Gastroesophageal sphincter (tissue), 4 donors: ENCODE results near the gene PRKCZ. TPM values are rescaled to one million over a fixed set of nuclear protein-coding genes. Genes with fewer than 3 reads are reported as not detected.
"Not testable (repeated sequence)": the region's sequence is repeated elsewhere in the genome, so short reads cannot be mapped to it uniquely, and the experiment has no call there.

Experiments used
- ATAC-seq: fragments of 150-250 bp; one replicate; pipeline ENCODE4 v1.9.1; 2016; ENCODE audit warnings: mild to moderate bottlenecking, moderate library complexity
- H3K27ac ChIP-seq, 4 donors: fragments of 200-600 bp; sonication (generic) in 3 of 4; 1 replicate in 3 of 4; 2 replicates in 1 of 4; pipeline ENCODE4 v1.5.1; 2016 to 2019
- H3K27me3 ChIP-seq: fragments of 200-600 bp; sonication (generic); one replicate; pipeline ENCODE4 v1.5.1; 2019
- H3K36me3 ChIP-seq, 2 donors: fragments of 200-600 bp; sonication (generic); one replicate each; pipeline ENCODE4 v1.5.1; 2019; ENCODE audit warnings: control low read depth in 1 of 2
- H3K4me1 ChIP-seq, 3 donors: fragments of 200-600 bp; sonication (generic); 1 replicate in 2 of 3; 2 replicates in 1 of 3; pipeline ENCODE4 v1.5.1; 2016 to 2019; ENCODE audit warnings: control low read depth in 2 of 3
- H3K4me3 ChIP-seq, 2 donors: fragments of 200-600 bp; sonication (generic); one replicate each; pipeline ENCODE4 v1.5.1; 2019; ENCODE audit warnings: mild to moderate bottlenecking in 1 of 2, moderate library complexity in 1 of 2
- H3K9me3 ChIP-seq, 3 donors: fragments of 200-600 bp; sonication (generic); one replicate each; pipeline ENCODE4 v1.5.1; 2017 to 2019; ENCODE audit warnings: control low read depth in 2 of 3
- EP300 ChIP-seq: sonication (generic); formaldehyde crosslinking; IDR thresholded peaks from one replicate; pipeline ENCODE4 v1.6.1; 2017; ENCODE audit warnings: antibody characterized with exemption, mild to moderate bottlenecking
- POLR2A ChIP-seq, 2 donors: fragments of 450-650 bp; IDR thresholded peaks; one replicate each; pipeline ENCODE4 v1.6.1; 2017; ENCODE audit warnings: antibody characterized with exemption in 2 of 2, mild to moderate bottlenecking in 2 of 2, moderate library complexity in 1 of 2
- POLR2AphosphoS5 ChIP-seq: sonication (generic); formaldehyde crosslinking; IDR thresholded peaks from one replicate; pipeline ENCODE4 v1.6.1; 2017; ENCODE audit warnings: antibody characterized with exemption
- WGBS, 2 donors: methylation state at CpG; one replicate each; pipeline ENCODE4 v1.1.5; 2018; ENCODE audit warnings: low coverage in 1 of 2; 5-methylcytosine and 5-hydroxymethylcytosine counted together
- total RNA-seq, 4 donors: library from RNA; depleted of rRNA; stranded (reverse); fragments of >200 nt; gene quantifications; one replicate each; pipeline ENCODE4 v1.1.0, GENCODE V29; 2016
- TF ChIP-seq, protein P1 (sequence below), 4 experiments: fragments of 200-600 bp in 2 of 4; fragments of 450-650 bp in 2 of 4; sonication (generic) in 1 of 4; IDR thresholded peaks; one replicate each; pipeline ENCODE4 v1.5.1; 2017 to 2019; ENCODE audit warnings: antibody characterized with exemption in 4 of 4, mild to moderate bottlenecking in 2 of 4, moderate library complexity in 2 of 4

The PRKCZ gene
- total RNA-seq, 4 donors from 2014 or later = 2.4 to 3.8 (median 2.9) TPM

DNA sequence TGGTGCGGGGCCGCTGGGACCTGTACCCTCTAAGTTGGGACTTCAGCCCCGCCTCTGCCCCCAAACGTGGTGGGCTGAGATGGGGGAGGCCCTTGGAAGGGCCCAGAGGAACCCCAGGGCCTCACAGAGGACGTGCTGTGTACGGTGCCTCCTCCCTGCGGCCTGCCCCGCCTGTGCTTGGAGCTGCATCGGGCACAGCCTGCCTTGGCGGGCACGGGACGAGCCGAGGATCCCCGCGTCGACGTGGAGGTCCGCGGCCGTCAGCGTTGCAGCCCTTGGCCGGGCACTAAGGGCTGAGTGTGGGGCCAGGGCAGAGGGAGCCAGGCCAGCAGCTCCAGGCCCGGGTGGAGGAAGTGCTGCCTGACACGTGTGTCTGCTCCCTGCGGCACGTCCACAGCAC is 43.4 kb downstream of the PRKCZ start:
- 83% methylated on average over 2 of the region's 26 CpGs; no CpG with 5 or more reads in 1 of the 2 donors for WGBS, 2 donors
- no peak for ATAC-seq

GRCh38 chr1:2094269-2095158 is 44.3 kb downstream of the PRKCZ start:
- Histone ChIP-seq H3K9me3 (peaks cover 0 to 22% (median 0%) of the 10 kb centered on the region in 3 donors), H3K27me3 (peaks cover 32% of the 10 kb centered on the region)
- H3K36me3 ChIP-seq, H3K4me3 ChIP-seq, H3K4me1 ChIP-seq, ATAC-seq, H3K27ac ChIP-seq: not testable (repeated sequence)
- 70 to 80% methylated on average over 2 of the region's 60 CpGs for WGBS, 2 donors

More for the DNA sequence above, 43.4 kb downstream of the PRKCZ start:
- no peaks in the 10 kb centered on the region for H3K4me1 ChIP-seq
- no peak overlapping the region for H3K27ac ChIP-seq
- TF ChIP-seq EP300 (no peak), POLR2A (IDR thresholded peaks at IDR 0.05) (no peak), POLR2AphosphoS5 (no peak)
- TF ChIP-seq, protein P1, sequence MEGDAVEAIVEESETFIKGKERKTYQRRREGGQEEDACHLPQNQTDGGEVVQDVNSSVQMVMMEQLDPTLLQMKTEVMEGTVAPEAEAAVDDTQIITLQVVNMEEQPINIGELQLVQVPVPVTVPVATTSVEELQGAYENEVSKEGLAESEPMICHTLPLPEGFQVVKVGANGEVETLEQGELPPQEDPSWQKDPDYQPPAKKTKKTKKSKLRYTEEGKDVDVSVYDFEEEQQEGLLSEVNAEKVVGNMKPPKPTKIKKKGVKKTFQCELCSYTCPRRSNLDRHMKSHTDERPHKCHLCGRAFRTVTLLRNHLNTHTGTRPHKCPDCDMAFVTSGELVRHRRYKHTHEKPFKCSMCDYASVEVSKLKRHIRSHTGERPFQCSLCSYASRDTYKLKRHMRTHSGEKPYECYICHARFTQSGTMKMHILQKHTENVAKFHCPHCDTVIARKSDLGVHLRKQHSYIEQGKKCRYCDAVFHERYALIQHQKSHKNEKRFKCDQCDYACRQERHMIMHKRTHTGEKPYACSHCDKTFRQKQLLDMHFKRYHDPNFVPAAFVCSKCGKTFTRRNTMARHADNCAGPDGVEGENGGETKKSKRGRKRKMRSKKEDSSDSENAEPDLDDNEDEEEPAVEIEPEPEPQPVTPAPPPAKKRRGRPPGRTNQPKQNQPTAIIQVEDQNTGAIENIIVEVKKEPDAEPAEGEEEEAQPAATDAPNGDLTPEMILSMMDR (IDR thresholded peaks at IDR 0.05) = no peak
- no peaks in the 10 kb centered on the region for H3K36me3 ChIP-seq
- peaks cover 0 to 22% (median 0%) of the 10 kb centered on the region in 3 donors for H3K9me3 ChIP-seq
- H3K4me3 ChIP-seq = no peak overlapping the region
- peaks cover 36% of the 10 kb centered on the region for H3K27me3 ChIP-seq

- TF ChIP-seq POLR2AphosphoS5 (no peak), POLR2A (IDR thresholded peaks at IDR 0.05) (no peak), EP300 (no peak)
- TF ChIP-seq, protein P1 (IDR thresholded peaks at IDR 0.05) = no peak
- ATAC-seq = no peak
- Histone ChIP-seq H3K4me3 (no peak overlapping the region), H3K9me3 (peaks cover 0 to 22% (median 0%) of the 10 kb centered on the region in 3 donors), H3K27me3 (peaks cover 31% of the 10 kb centered on the region), H3K27ac (no peak overlapping the region), H3K4me1 (no peaks in the 10 kb centered on the region), H3K36me3 (no peaks in the 10 kb centered on the region)
- WGBS, 2 donors = 57 to 69% methylated on average over 5 of the region's 17 CpGs
Measured at GRCh38 chr1:2095394-2095793, 45.2 kb downstream of the PRKCZ start.

DNA sequence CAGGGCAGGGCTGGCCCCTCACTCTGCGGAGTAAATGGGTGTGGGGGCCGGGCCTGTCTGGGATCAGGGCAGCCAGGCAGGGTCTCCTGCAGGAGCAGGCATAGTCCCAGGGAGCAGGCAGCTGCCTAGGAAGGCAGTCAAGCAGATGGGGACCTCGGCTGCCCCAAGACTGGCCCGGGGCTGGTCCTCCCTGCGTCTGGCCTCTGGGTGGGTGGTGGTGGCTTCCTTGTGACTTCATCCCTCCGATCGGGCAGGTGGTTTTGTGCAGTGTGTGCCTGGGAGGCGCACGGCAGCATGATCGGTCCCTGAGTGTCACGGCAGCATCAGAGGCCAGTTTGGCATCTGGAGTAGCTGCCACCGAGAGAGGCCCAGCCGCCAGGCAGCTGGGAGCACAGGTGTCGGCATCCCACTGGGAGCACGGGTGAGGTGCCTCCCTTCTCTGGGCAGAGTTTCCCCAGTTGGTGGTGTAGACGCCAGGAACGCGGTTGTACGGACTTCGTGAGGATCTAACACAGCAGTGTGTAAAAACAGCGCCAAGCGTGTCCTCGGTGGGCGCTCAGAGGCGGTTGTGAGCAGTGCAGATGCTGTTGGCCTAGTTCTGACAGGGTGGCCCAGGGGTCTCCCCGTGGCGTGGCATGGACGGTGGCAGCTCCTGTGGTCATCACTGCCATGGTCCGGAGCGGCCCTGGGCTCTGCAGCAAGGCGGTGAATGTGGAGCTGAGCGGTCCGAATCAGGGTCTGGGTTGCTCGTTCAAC is 45.9 kb downstream of the PRKCZ start:
- ATAC-seq = no peak
- Histone ChIP-seq H3K9me3 (peaks cover 0 to 22% (median 0%) of the 10 kb centered on the region in 3 donors), H3K4me3 (no peak overlapping the region), H3K36me3 (no peaks in the 10 kb centered on the region), H3K27ac (no peak overlapping the region), H3K4me1 (no peaks in the 10 kb centered on the region), H3K27me3 (peaks cover 30% of the 10 kb centered on the region)
- no CpG with 5 or more reads among the region's 34 CpGs for WGBS, 2 donors
- TF ChIP-seq POLR2AphosphoS5 (no peak), EP300 (no peak), POLR2A (IDR thresholded peaks at IDR 0.05) (no peak)
- TF ChIP-seq, protein P1 (IDR thresholded peaks at IDR 0.05) = no peak

DNA sequence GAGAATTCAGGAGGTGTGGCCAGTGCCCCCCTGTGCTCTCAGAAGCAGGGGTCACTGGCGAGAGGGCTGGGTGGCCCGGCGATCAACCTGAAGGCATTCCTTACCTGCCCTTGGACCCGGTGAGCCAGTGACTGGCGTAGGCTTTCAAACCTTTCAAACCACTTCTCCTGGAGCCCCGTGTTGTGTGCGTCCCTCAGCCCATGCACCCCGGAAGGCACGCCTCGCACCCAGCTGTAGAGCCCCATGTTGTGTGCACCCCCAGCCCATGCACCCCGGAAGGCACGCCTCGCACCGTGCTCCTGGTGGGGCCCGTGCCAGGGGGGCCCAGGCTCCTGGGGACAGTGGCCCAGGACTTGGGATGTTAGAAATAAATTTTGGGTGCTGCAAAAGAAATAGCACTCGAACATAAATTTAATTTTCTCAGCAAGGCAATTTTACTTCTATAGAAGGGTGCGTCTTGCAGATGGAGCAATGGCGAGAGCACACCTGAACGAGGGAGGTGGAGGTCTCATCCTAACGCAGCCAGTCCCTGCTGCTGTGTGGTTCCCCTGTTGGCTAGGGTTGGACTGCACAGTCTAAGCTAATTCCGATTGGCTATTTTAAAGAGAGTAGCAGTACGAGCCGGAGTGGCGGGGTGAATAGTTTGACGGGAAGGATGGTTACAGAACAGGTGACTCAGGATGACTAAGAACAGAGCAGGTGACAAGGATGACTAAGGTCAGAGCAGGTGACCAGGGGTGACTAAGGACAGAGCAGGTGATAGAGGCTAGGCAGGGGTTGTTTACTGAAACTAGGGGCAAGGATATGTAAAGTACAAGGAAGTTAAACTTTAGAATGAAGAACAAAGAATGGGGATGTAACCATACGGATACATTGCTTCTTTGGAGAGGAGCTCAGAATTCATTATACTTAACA is 47.4 kb downstream of the PRKCZ start:
- Histone ChIP-seq H3K27me3 (peaks cover 29% of the 10 kb centered on the region), H3K4me1 (no peaks in the 10 kb centered on the region), H3K36me3 (no peaks in the 10 kb centered on the region), H3K27ac (no peak overlapping the region), H3K4me3 (no peak overlapping the region), H3K9me3 (peaks cover 0 to 22% (median 0%) of the 10 kb centered on the region in 3 donors)
- no peak for TF ChIP-seq POLR2AphosphoS5
- TF ChIP-seq, protein P1 (IDR thresholded peaks at IDR 0.05) = no peak
- 93 to 97% methylated on average over 8 to 11 of the region's 26 CpGs for WGBS, 2 donors
- ATAC-seq = no peak
